Measurements from ENCODE around the gene FBXO3. TPM values are rescaled to one million over a fixed set of nuclear protein-coding genes. Genes with fewer than 3 reads are reported as not detected.
A peak's percentile ranks its signal among the peaks of the same experiment; 100 is the strongest.

FBXO3 gene
- total and polyA plus RNA-seq, 9 of the 15 experiments (the other 6 are each of a cell fraction or from before 2014, with no cell fraction given): 11.6 to 59.3 (median 29.2) TPM

DNA sequence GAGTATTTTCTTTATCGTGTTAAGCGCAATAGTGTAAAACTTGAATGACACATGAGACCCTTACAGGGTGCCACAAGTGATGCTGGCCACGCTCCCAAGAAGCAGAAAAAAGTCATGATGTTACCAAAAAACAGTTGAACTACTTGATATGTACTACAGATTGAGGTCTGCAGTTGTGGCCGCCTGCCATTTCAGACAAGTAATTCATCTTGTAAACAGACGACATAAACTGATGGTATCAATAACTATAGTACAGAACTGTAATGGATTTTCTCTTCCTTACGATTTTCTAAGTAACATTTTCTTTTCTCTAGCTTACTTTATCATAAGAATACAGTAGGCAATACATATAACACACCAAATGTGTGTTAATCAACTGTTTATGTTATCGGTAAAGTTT lies 43.6 kb downstream of the FBXO3 start (continued):
- TF ChIP-seq CEBPB (tag; IDR thresholded peaks at IDR 0.05) (peak; percentile 16; the same call in 1 of the 2 replicates), ZNF41 (CRISPR knock-in tag; conservative IDR thresholded peaks at IDR 0.05) (no peak), SREBF1 (IDR thresholded peaks at IDR 0.05; ENCODE audit: borderline replicate concordance, low read depth, low read length) (no peak), SIX5 (IDR thresholded peaks at IDR 0.05; ENCODE audit: borderline replicate concordance in 1 of 2, insufficient read depth in 1 of 2, low read depth in 1 of 2, low read length in 2 of 2) (no peak), MIER1 (IDR thresholded peaks at IDR 0.05; ENCODE audit: low read depth) (no peak), NR4A1 (CRISPR knock-in tag; IDR thresholded peaks at IDR 0.05) (no peak), NR4A1 (tag; IDR thresholded peaks at IDR 0.05) (no peak), ELF1 (tag; IDR thresholded peaks at IDR 0.05) (no peak), ARID2 (IDR thresholded peaks at IDR 0.05) (no peak), ATF1 (CRISPR knock-in tag; IDR thresholded peaks at IDR 0.05) (no peak), ATF1 (tag; IDR thresholded peaks at IDR 0.05) (no peak), GABPB1 (CRISPR knock-in tag; IDR thresholded peaks at IDR 0.05) (no peak), NFIC (IDR thresholded peaks at IDR 0.05) (0 out of 2 replicates have a peak, but pooled peaks have one; percentile 16), MEIS2 (IDR thresholded peaks at IDR 0.05; ENCODE audit: partially characterized antibody) (peak; percentile 88), U2AF1 (optimal IDR thresholded peaks at IDR 0.05; ENCODE audit: low read depth, low read length) (no peak), TFAM (CRISPR knock-in tag; conservative IDR thresholded peaks at IDR 0.05) (no peak)
- TF ChIP-seq, protein P1, sequence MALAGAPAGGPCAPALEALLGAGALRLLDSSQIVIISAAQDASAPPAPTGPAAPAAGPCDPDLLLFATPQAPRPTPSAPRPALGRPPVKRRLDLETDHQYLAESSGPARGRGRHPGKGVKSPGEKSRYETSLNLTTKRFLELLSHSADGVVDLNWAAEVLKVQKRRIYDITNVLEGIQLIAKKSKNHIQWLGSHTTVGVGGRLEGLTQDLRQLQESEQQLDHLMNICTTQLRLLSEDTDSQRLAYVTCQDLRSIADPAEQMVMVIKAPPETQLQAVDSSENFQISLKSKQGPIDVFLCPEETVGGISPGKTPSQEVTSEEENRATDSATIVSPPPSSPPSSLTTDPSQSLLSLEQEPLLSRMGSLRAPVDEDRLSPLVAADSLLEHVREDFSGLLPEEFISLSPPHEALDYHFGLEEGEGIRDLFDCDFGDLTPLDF (CRISPR knock-in tag; IDR thresholded peaks at IDR 0.05): no peak
- TF ChIP-seq, protein P2, sequence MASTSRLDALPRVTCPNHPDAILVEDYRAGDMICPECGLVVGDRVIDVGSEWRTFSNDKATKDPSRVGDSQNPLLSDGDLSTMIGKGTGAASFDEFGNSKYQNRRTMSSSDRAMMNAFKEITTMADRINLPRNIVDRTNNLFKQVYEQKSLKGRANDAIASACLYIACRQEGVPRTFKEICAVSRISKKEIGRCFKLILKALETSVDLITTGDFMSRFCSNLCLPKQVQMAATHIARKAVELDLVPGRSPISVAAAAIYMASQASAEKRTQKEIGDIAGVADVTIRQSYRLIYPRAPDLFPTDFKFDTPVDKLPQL (IDR thresholded peaks at IDR 0.05; ENCODE audit: extremely low read depth, insufficient read length): no peak
- TF ChIP-seq, protein P3, sequence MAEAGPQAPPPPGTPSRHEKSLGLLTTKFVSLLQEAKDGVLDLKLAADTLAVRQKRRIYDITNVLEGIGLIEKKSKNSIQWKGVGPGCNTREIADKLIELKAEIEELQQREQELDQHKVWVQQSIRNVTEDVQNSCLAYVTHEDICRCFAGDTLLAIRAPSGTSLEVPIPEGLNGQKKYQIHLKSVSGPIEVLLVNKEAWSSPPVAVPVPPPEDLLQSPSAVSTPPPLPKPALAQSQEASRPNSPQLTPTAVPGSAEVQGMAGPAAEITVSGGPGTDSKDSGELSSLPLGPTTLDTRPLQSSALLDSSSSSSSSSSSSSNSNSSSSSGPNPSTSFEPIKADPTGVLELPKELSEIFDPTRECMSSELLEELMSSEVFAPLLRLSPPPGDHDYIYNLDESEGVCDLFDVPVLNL (CRISPR knock-in tag; IDR thresholded peaks at IDR 0.05; ENCODE audit: low read depth): no peak
- TF ChIP-seq, protein P4, sequence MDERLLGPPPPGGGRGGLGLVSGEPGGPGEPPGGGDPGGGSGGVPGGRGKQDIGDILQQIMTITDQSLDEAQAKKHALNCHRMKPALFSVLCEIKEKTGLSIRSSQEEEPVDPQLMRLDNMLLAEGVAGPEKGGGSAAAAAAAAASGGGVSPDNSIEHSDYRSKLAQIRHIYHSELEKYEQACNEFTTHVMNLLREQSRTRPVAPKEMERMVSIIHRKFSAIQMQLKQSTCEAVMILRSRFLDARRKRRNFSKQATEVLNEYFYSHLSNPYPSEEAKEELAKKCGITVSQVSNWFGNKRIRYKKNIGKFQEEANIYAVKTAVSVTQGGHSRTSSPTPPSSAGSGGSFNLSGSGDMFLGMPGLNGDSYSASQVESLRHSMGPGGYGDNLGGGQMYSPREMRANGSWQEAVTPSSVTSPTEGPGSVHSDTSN (CRISPR knock-in tag; IDR thresholded peaks at IDR 0.05; ENCODE audit: low read depth): no peak
- TF ChIP-seq, protein P4 (tag; conservative IDR thresholded peaks at IDR 0.05; ENCODE audit: low read depth): peak; percentile 69
- TF ChIP-seq, protein P5, sequence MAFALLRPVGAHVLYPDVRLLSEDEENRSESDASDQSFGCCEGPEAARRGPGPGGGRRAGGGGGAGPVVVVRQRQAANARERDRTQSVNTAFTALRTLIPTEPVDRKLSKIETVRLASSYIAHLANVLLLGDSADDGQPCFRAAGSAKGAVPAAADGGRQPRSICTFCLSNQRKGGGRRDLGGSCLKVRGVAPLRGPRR (CRISPR knock-in tag; IDR thresholded peaks at IDR 0.05): no peak
- TF ChIP-seq, protein P6, sequence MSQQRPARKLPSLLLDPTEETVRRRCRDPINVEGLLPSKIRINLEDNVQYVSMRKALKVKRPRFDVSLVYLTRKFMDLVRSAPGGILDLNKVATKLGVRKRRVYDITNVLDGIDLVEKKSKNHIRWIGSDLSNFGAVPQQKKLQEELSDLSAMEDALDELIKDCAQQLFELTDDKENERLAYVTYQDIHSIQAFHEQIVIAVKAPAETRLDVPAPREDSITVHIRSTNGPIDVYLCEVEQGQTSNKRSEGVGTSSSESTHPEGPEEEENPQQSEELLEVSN (IDR thresholded peaks at IDR 0.05; ENCODE audit: borderline replicate concordance in 1 of 2, extremely low read depth in 1 of 2, insufficient read depth in 1 of 2, insufficient read length in 1 of 2, low read depth in 1 of 2, low read length in 1 of 2, poor library complexity in 1 of 2, severe bottlenecking in 1 of 2): no peak
